Frontal cortex (tissue), 4 donors: ENCODE data around the gene PTHLH. TPM values are rescaled to one million over a fixed set of nuclear protein-coding genes. Genes with fewer than 3 reads are reported as not detected.
A peak's percentile ranks its signal among the peaks of the same experiment; 100 is the strongest.

Source experiments
- DNase-seq, 2 donors: peaks; one replicate each; pipeline ENCODE4 v3.0.0; 2012; ENCODE audit warnings: low spot score in 2 of 2
- FAIRE-seq: peaks from 2 replicates; lab custom pipeline; 2012; peaks lifted over from hg19 to GRCh38; lab: Jason Lieb, UNC
- small RNA-seq: library from RNA; depleted of rRNA; stranded (forward); fragments of <200 nt; gene quantifications from one replicate; pipeline ENCODE3, GENCODE V24; 2014
- total RNA-seq: library from RNA; depleted of rRNA; stranded (reverse); fragments of >200 nt; gene quantifications from one replicate; pipeline ENCODE4 v1.2.3, GENCODE V29; 2014
- donor health status: control.
- donor health status: control.
- donor health status: control.

Gene PTHLH
- total RNA-seq, 1 donor from 2014 or later: not detected

- FAIRE-seq: no peak
- no peak for DNase-seq
Observed at GRCh38 chr12:27946421-27946820, 26.1 kb downstream of the PTHLH start.

DNA sequence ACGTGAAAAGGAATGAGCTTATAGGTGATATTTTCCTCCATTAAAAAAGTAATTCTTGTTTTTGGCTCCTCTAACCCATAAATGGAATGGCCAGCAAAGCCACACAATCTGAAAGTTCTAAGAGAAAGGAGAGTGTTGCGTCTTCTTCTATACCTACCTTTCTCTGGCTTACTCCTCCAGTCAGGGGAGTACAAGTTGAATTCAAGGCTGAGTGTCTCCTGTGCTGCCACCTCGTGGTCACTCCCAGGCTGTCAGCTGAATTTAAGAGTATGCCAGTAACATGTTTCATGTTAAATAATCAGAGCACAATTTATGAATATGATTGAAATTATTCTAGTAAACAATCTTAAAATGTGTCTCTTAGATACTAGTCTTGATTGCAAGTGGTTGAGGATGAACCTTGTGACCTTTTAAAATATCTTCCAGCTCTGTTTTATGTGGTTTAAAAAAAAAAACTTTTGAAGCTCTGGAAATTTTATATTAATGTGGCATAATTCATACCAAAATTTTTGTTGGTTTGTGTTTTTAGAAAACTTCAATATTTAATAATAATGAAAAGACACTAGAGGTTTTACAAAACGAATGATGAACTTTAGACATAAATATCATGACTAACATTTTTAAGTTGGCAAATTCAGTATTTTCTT, 31.7 kb downstream of the PTHLH start:
- FAIRE-seq (peak; percentile 53), DNase-seq (peak in 1 of 2 donors; percentile 19)

GRCh38 chr12:27940245-27940644, 32.3 kb downstream of the PTHLH start:
- FAIRE-seq: no peak

GRCh38 chr12:27937768-27938167, 34.8 kb downstream of the PTHLH start:
- FAIRE-seq (no peak), DNase-seq (no peak)

More at GRCh38 chr12:27940245-27940644, 32.3 kb downstream of the PTHLH start:
- no peak for DNase-seq

- FAIRE-seq (no peak), DNase-seq (no peak)
Observed at GRCh38 chr12:27936196-27936595, 36.3 kb downstream of the PTHLH start.

- DNase-seq: no peak
Observed at GRCh38 chr12:27934276-27934675, 38.3 kb downstream of the PTHLH start.

DNA sequence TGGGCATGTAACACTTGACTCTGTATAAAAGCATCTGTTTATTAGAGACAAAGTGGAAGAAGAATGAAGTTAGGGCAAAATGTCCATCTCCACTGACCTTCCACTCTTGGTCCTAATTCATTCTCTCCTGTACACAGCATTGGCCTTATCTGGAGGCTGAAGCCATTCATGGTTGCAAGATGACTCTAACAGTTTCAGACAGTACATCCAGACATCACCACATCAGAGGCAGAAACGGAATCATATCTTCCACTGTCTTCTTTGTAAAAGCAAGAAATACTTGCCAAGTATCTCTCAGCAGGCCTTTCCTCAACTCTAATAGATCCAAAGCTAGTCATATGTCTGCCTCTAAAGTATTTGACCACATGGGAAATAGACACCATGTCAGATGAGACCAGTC, 41.1 kb downstream of the PTHLH start:
- DNase-seq (no peak), FAIRE-seq (no peak)

More at GRCh38 chr12:27934276-27934675, 38.3 kb downstream of the PTHLH start:
- FAIRE-seq: no peak

GRCh38 chr12:27927347-27927746, 45.2 kb downstream of the PTHLH start:
- FAIRE-seq (no peak), DNase-seq (no peak)

DNA sequence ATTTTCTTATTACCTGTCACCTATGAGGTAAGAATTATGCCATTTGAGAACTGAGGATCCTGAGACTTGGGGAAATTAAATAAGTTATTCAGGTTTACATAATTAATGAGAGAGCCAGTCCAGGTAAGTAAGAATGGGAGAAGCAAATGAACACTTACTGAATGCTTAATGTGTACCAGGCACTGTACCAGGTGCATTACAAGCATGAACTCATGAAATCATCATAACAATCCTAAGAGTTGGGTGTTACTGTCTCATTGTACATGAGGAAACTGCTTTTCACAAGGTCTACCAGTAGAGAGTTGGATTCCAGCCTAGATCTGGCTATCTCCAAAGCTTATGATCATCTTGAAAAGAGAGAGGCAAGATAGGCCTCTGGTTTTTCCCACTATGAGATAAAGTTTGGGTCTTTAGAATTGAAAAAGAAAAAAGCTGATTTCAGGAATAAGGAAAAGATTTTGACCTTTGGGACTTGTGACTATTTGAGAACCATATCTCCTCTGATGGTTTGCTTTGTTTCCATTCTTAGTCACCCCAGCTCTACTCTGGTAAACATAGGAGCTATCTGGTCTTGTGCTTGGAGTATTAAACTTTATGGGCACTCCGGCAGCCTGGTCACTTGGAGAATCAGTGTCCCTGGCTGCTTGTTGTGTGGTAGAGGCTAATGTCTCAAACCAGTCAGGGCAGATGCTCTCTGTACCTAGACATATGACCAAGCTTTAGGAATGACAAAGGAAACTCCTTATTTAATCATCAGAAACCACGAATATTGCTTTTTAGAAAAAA, 48.0 kb downstream of the PTHLH start:
- DNase-seq (no peak), FAIRE-seq (no peak)

GRCh38 chr12:27922531-27923139, 49.9 kb downstream of the PTHLH start:
- FAIRE-seq (no peak), DNase-seq (no peak)

- FAIRE-seq: no peak
- no peak for DNase-seq
Observed at GRCh38 chr12:27919671-27920235, 52.8 kb downstream of the PTHLH start.

DNA sequence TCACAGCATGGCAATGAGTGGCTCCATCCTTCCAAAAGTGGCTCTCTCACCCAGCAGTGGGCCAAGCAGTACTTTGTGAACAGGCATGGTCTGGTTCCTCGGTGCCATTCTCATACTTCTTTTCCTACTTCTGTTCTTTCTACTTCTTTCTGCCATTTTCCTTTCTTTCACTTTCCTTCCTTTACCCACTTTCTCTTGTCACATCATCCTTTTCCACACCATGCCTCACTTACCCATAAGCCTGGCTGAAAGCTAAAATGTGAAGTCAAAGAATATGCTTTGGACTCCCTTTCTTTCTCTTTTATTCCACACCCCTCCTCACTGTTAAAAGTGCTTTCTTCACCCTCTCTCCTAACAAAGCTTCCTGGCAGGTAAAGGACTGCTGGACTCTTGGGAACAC, 57.0 kb downstream of the PTHLH start:
- no peak for DNase-seq

GRCh38 chr12:27915021-27915420, 57.5 kb downstream of the PTHLH start:
- DNase-seq: no peak
- FAIRE-seq: no peak

More for the DNA sequence above, 57.0 kb downstream of the PTHLH start:
- FAIRE-seq: no peak

DNA sequence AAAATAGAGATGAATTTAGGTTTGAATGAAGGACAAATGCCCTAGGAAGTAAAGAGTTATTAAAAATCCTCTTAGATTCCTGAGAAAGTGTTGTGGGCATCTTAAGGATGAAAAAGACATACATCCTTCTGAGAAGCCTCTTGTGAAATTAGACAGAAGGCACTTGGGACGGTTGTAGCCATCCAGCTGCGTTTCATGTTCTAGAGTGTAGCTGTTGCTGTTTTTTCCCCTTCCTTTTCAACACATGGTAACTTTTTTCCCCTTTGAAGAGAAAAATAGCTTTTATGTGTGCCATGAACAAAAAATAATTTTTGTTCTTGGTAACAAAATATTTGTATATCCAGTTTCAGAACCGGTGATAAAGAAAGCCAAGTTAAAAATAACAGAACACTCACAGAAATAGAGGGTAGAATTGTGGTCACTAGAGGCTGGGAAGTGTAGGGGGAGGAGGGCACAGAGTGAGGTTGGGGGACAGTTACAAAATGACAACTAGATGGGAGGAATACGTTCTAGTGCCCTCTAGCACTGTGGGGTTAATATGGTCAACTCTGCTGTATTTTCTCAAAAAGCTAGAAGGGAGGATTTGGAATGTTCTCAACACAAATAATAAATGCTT, 58.4 kb downstream of the PTHLH start:
- FAIRE-seq: no peak
- DNase-seq: no peak

- FAIRE-seq: no peak
- no peak for DNase-seq
Observed at GRCh38 chr12:27911397-27911796, 61.1 kb downstream of the PTHLH start.

Small RNAs within 50 kb of the gene (small RNA-seq; reads per million reads assigned to genes)
- gene AC008011.1: not detected

Other genes with a start within 250 kb of the PTHLH start
- 56.3 TPM for gene KLHL42, start 192.5 kb downstream of the PTHLH start, total RNA-seq
- gene MANSC4, start 192.5 kb downstream of the PTHLH start, total RNA-seq: 0.41 TPM
- 115 TPM for gene CCDC91, start 217.7 kb upstream of the PTHLH start, total RNA-seq